Kidney epithelial cell (primary cell): ENCODE data around the gene CAMTA1. TPM values are rescaled to one million over a fixed set of nuclear protein-coding genes. Genes with fewer than 3 reads are reported as not detected.

Experiments
- DNase-seq: peaks from one replicate; pipeline ENCODE4 v3.0.0-alpha.2; 2010; ENCODE audit warnings: low read depth
- H3K27me3 ChIP-seq: 2 replicates; pipeline ENCODE4 v1.6.0; 2011; ENCODE audit warnings: low read length; ENCODE audit not compliant: control insufficient read depth, insufficient read depth
- H3K36me3 ChIP-seq: 2 replicates; pipeline ENCODE4 v1.5.1; 2011; ENCODE audit warnings: low read length; ENCODE audit not compliant: control insufficient read depth, insufficient read depth
- H3K4me3 ChIP-seq: 2 replicates; pipeline ENCODE4 v1.5.1; 2011; ENCODE audit warnings: low read depth, mild to moderate bottlenecking, control low read depth, low read length
- total RNA-seq: library from RNA; depleted of rRNA; stranded (reverse); fragments of >200 nt; gene quantifications from 2 replicates; pipeline ENCODE4 v1.2.3, GENCODE V29; 2015
- TF ChIP-seq, protein P1 (sequence below): IDR thresholded peaks from 2 replicates; pipeline ENCODE4 v1.5.1; 2011; ENCODE audit warnings: mild to moderate bottlenecking, moderate library complexity, low read length, control low read depth, inconsistent platforms; ENCODE audit not compliant: insufficient read depth, poor library complexity, severe bottlenecking

The CAMTA1 gene
- total RNA-seq, 1 donor from 2014 or later, result 76.5 TPM

DNA sequence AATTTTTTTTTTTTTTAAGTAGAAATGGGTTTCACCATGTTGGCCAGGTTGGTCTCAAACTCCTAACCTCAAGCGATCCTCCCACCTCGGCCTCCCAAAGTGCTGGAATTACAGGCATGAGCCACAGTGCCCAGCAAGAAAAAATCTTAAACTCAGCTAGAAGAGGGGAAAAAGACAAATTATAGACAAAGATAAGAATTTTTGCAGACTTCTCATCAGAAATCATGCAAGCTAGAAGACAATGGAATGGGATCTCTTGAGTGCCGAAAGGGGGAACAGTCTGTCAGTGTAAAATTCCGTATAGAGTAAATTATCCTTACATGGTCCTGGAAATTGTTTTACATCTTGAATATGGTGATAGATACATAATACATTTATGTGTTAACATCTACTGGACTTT, 294.4 kb downstream of the CAMTA1 start:
- DNase-seq, result no peak
- TF ChIP-seq, protein P1, sequence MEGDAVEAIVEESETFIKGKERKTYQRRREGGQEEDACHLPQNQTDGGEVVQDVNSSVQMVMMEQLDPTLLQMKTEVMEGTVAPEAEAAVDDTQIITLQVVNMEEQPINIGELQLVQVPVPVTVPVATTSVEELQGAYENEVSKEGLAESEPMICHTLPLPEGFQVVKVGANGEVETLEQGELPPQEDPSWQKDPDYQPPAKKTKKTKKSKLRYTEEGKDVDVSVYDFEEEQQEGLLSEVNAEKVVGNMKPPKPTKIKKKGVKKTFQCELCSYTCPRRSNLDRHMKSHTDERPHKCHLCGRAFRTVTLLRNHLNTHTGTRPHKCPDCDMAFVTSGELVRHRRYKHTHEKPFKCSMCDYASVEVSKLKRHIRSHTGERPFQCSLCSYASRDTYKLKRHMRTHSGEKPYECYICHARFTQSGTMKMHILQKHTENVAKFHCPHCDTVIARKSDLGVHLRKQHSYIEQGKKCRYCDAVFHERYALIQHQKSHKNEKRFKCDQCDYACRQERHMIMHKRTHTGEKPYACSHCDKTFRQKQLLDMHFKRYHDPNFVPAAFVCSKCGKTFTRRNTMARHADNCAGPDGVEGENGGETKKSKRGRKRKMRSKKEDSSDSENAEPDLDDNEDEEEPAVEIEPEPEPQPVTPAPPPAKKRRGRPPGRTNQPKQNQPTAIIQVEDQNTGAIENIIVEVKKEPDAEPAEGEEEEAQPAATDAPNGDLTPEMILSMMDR, result no peak

DNA sequence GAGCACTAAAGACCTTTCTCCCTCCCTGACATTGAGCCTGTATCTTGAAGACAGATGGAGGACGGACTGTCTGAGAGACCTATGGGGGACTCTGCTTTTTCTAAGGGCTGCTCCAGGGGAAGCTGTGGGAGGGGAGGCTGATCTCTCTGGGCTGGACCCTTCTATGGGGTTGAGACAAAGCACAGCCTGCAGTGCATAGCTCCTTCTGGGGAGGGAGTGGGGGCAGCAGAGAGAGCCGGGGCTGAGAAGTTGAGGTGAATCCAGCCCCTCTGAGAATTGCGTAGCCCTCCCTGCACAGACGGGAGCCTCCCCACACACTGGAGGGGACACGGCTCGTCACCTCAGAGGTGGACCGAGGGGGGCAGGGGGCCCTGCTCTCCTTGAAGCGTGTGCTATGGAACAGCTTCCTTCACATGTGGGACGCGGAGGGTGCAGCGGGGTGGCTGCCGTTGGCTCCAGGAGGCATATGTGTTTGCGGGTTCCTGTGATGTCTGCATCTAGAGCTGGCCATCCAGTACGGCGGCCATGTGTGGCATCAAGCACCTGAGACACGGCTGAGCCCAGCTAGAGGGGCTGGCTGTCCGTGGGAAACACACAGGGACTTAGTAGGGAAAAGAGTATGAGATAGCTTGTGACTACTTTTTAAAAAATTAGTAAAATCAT, 299.1 kb downstream of the CAMTA1 start:
- TF ChIP-seq, protein P1, result no peak
- H3K36me3 ChIP-seq, result no peaks in the 10 kb centered on the region
- H3K27me3 ChIP-seq, result peaks cover 8% of the 10 kb centered on the region
- H3K4me3 ChIP-seq, result no peak overlapping the region
- DNase-seq, result no peak

More for the DNA sequence above, 294.4 kb downstream of the CAMTA1 start:
- no peaks in the 10 kb centered on the region for H3K36me3 ChIP-seq
- H3K27me3 ChIP-seq, result peaks cover 5% of the 10 kb centered on the region
- no peak overlapping the region for H3K4me3 ChIP-seq

DNA sequence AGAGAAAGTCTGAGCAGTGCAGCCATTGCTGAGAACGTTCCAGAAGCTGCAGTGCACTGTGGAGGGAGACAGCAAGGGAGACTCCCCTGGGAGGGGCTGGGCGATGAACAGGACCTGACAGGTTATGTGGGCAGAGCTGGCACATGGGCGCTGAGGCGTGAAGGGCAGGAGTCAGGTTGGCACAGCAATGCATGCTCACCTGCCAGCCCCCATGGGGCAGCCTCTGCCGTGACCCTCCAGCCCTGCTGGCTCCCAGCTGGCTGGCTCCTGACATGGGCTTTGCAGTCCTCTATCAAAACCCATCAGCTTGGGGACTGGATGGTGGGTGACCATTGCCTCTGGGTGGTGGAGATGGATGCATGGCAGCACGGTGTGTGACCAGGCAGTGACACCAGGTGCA, 300.3 kb downstream of the CAMTA1 start:
- no peak for DNase-seq
- TF ChIP-seq, protein P1, result no peak
- Histone ChIP-seq H3K36me3 (no peaks in the 10 kb centered on the region), H3K27me3 (peaks cover 8% of the 10 kb centered on the region), H3K4me3 (no peak overlapping the region)

DNA sequence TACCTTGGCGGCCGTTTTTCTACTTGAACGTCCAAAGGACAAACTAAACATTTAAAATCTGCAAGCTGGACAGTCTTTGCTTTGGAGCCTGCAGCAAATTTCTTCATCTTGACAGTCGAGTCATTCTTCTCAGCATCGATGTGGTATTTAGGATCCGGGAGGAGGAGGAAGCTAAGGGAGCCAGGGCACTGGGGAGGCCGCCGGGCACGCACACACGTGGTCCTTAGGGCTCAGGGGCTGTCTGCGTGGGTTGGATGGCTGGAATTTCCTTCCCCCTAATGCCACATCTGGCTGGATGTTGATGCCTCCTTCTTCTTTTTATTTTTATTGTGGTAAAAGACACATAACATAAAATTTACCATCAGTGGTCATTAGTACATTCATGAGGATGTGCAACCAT, 300.9 kb downstream of the CAMTA1 start:
- peaks cover 8% of the 10 kb centered on the region for H3K27me3 ChIP-seq
- no peaks in the 10 kb centered on the region for H3K36me3 ChIP-seq
- TF ChIP-seq, protein P1, result no peak

DNA sequence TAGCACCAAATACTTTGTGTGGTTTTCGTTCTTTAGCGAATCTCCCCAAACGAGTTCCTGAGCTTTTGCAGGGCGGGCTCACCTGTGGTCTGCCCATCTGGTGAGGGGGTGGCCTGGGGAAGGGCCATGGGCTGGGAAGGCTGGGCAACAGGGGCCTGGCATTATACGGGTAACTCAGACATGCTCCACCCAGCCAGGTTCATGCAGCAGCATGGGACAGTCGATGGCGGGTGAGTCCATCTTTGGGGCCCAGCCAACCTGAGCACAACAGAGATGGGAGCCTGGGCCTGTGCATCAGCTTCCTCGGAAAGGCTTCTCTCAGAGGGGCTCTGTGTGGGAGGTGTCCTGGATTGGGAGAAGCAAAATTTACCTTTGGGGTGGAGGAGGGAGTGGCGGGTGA, 302.6 kb downstream of the CAMTA1 start:
- Histone ChIP-seq H3K27me3 (peaks cover 9% of the 10 kb centered on the region), H3K36me3 (no peaks in the 10 kb centered on the region)
- TF ChIP-seq, protein P1, result no peak

More for the DNA sequence above, 300.9 kb downstream of the CAMTA1 start:
- no peak overlapping the region for H3K4me3 ChIP-seq
- no peak for DNase-seq

DNA sequence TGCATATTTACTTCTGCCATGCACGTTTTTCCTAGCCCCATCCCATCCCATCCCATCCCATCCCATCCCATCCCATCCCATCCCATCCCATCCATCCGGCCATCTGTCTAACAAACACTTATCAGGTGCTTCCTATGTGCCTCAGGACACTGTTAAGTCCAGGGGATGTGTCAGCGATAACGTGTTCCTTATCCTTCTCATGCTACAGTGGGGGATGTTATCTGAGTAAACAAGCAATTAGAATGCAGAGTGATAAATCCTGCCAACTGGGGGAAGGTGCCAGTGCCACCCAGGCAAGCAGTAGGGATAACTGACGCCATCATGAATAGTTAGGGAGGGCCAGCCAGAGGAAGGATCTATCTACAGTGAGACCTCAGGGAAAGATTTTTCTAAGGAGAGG, 304.2 kb downstream of the CAMTA1 start:
- H3K27me3 ChIP-seq, result peaks cover 5% of the 10 kb centered on the region
- no peak overlapping the region for H3K4me3 ChIP-seq
- no peaks in the 10 kb centered on the region for H3K36me3 ChIP-seq
- TF ChIP-seq, protein P1, result no peak
- no peak for DNase-seq

More for the DNA sequence above, 302.6 kb downstream of the CAMTA1 start:
- DNase-seq, result no peak
- no peak overlapping the region for H3K4me3 ChIP-seq
